GM12878 (cell line): ENCODE data around the gene STEAP2. TPM values are rescaled to one million over a fixed set of nuclear protein-coding genes. Genes with fewer than 3 reads are reported as not detected.

Experiments used
- ATAC-seq: fragments of 200-7000 bp; cut with Tn5 transposase; 3 replicates; pipeline ENCODE4 v1.9.1; 2020; ENCODE audit warnings: mild to moderate bottlenecking, moderate library complexity
- BruUV-seq: library from RNA; stranded (reverse); fragments of 400-500 nt; replicated peaks from 2 replicates; lab custom pipeline; 2021; lab: Mats Ljungman, UMichigan
- CTCF ChIA-PET: fragments of 300-600 bp; sonication (Branson Sonifier 250); formaldehyde crosslinking; extraction: SDS; loops from one replicate; lab custom pipeline; 2021; ENCODE audit warnings: inconsistent platforms; lab: Yijun Ruan, JAX
- POLR2A ChIA-PET: fragments of 350-600 bp; formaldehyde crosslinking; extraction: SDS; loops from one replicate; lab custom pipeline; 2021; ENCODE audit warnings: inconsistent platforms; lab: Charles Lee
- RAD21 ChIA-PET: fragments of 300-600 bp; sonication (Branson Sonifier 250); formaldehyde crosslinking; loops from one replicate; lab custom pipeline; 2023; ENCODE audit warnings: antibody characterized with exemption; ENCODE audit not compliant: unreplicated experiment; lab: Charles Lee
- SMC1A ChIA-PET: fragments of 300-600 bp; sonication (Branson Sonifier 250); formaldehyde crosslinking; loops from one replicate; lab custom pipeline; 2023; ENCODE audit not compliant: unreplicated experiment, uncharacterized antibody; lab: Charles Lee
- DNase-seq: peaks from one replicate; pipeline ENCODE4 v3.0.0-alpha.2; 2011; ENCODE audit warnings: low read depth, low spot score
- FAIRE-seq: peaks from 3 replicates; lab custom pipeline; 2011; peaks lifted over from hg19 to GRCh38; lab: Jason Lieb, UNC
- H2AFZ ChIP-seq: 2 replicates; pipeline ENCODE4 v1.6.0; 2011; ENCODE audit warnings: low read depth, low read length, control low read depth; ENCODE audit not compliant: control insufficient read depth
- H3K27ac ChIP-seq: 2 replicates; pipeline ENCODE4 v1.5.1; 2011; ENCODE audit warnings: control low read depth; ENCODE audit not compliant: control insufficient read depth, insufficient read depth
- H3K27me3 ChIP-seq, 2 experiments: replicated peaks in 1 of 2; 2 replicates each; pipeline versions ENCODE4 v1.6.0 to v1.6.1; 2011; ENCODE audit warnings: low read length in 1 of 2; ENCODE audit not compliant: control insufficient read depth in 2 of 2, insufficient read depth in 2 of 2
- H3K36me3 ChIP-seq, 2 experiments: 2 replicates each; pipeline ENCODE4 v1.5.1; 2011; ENCODE audit warnings: low read length in 1 of 2; ENCODE audit not compliant: control insufficient read depth in 2 of 2, insufficient read depth in 2 of 2
- H3K4me1 ChIP-seq: 2 replicates; pipeline ENCODE4 v1.6.1; 2011; ENCODE audit warnings: mild to moderate bottlenecking, low read length, moderate library complexity, mixed read lengths; ENCODE audit not compliant: control insufficient read depth, insufficient read depth
- H3K4me2 ChIP-seq: 2 replicates; pipeline ENCODE4 v1.6.0; 2011; ENCODE audit warnings: control low read depth; ENCODE audit not compliant: control insufficient read depth, insufficient read depth
- H3K4me3 ChIP-seq: fragments of 200-600 bp; sonication (generic); 2 replicates; pipeline ENCODE4 v1.5.1; 2016
- H3K79me2 ChIP-seq: 2 replicates; pipeline ENCODE4 v1.6.0; 2011; ENCODE audit warnings: low read length; ENCODE audit not compliant: control insufficient read depth, insufficient read depth
- H3K9ac ChIP-seq: 2 replicates; pipeline ENCODE4 v1.8.0; 2011; ENCODE audit warnings: low read length, control low read depth, mixed read lengths; ENCODE audit not compliant: control insufficient read depth, insufficient read depth
- H3K9me3 ChIP-seq: replicated peaks from 3 replicates; pipeline ENCODE4 v1.5.1; 2011; ENCODE audit warnings: mild to moderate bottlenecking, low read length; ENCODE audit not compliant: control insufficient read depth, insufficient read depth
- H4K20me1 ChIP-seq: 2 replicates; pipeline ENCODE4 v1.6.0; 2011; ENCODE audit not compliant: control insufficient read depth, insufficient read depth
- CREM ChIP-seq: IDR thresholded peaks from 2 replicates; pipeline ENCODE4 v1.6.1; 2014; ENCODE audit warnings: antibody characterized with exemption, low read depth
- HDAC6 ChIP-seq: fragments of 200-600 bp; sonication (generic); IDR thresholded peaks from one replicate; pipeline ENCODE4 v1.8.0; 2017; ENCODE audit warnings: antibody characterized with exemption; ENCODE audit not compliant: unreplicated experiment
- HDGF ChIP-seq: fragments of 450-650 bp; IDR thresholded peaks from 2 replicates; pipeline ENCODE4 v1.6.1; 2016; ENCODE audit warnings: antibody characterized with exemption
- MEF2B ChIP-seq: fragments of 450-650 bp; IDR thresholded peaks from 2 replicates; pipeline ENCODE4 v1.6.1; 2018; ENCODE audit warnings: mild to moderate bottlenecking, moderate library complexity; ENCODE audit not compliant: partially characterized antibody, poor library complexity, severe bottlenecking
- NBN ChIP-seq: fragments of 450-650 bp; IDR thresholded peaks from 2 replicates; pipeline ENCODE4 v1.6.1; 2016
- NR2C1 ChIP-seq: fragments of 450-650 bp; IDR thresholded peaks from 2 replicates; pipeline ENCODE4 v1.6.1; 2017; ENCODE audit warnings: antibody characterized with exemption, mild to moderate bottlenecking, moderate library complexity
- NRF1 ChIP-seq: conservative IDR thresholded peaks from 2 replicates; pipeline ENCODE4 v1.6.1; 2011; ENCODE audit warnings: mild to moderate bottlenecking, low read depth, low read length, improper control_type of control experiment
- PAX5 ChIP-seq: IDR thresholded peaks from 2 replicates; pipeline ENCODE4 v1.6.1; 2011; ENCODE audit warnings: low read depth, low read length, borderline replicate concordance
- POU2F2 ChIP-seq: IDR thresholded peaks from 3 replicates; pipeline ENCODE4 v1.6.1; 2011; ENCODE audit warnings: low read depth, mild to moderate bottlenecking, low read length, borderline replicate concordance
- SIX5 ChIP-seq: IDR thresholded peaks from 2 replicates; pipeline ENCODE4 v1.6.1; 2011; ENCODE audit warnings: mild to moderate bottlenecking, low read depth, low read length, moderate library complexity; ENCODE audit not compliant: severe bottlenecking
- SMC3 ChIP-seq: IDR thresholded peaks from 2 replicates; pipeline ENCODE4 v1.6.1; 2011; ENCODE audit warnings: low read length, improper control_type of control experiment, borderline replicate concordance
- SUPT20H ChIP-seq: IDR thresholded peaks from 2 replicates; pipeline ENCODE4 v1.6.1; 2011; ENCODE audit warnings: low read depth, mild to moderate bottlenecking, low read length, moderate library complexity, borderline replicate concordance; ENCODE audit not compliant: control insufficient read depth
- ZNF24 ChIP-seq: fragments of 450-650 bp; IDR thresholded peaks from 2 replicates; pipeline ENCODE4 v1.6.1; 2017; ENCODE audit warnings: antibody characterized with exemption, mild to moderate bottlenecking
- ZSCAN29 ChIP-seq: fragments of 450-650 bp; IDR thresholded peaks from 2 replicates; pipeline ENCODE4 v1.6.1; 2017; ENCODE audit warnings: mild to moderate bottlenecking, moderate library complexity
- WGBS: methylation state at CpG from one replicate; pipeline ENCODE4 v1.1.6; 2016; ENCODE audit warnings: low lambda C conversion rate; ENCODE audit not compliant: insufficient replicate concordance, insufficient coverage; ENCODE audit errors: missing lambda C conversion rate; 5-methylcytosine and 5-hydroxymethylcytosine counted together
- in situ Hi-C: fragments of 300-500 bp; cut with MboI; formaldehyde crosslinking; loops from 9 replicates; pipeline ENCODE4 v1.14.3; 2018; ENCODE audit warnings: mixed read lengths
- intact Hi-C: fragments of 100-400 bp; cut with micrococcal nuclease; formaldehyde crosslinking; loops from one replicate; pipeline ENCODE4 v1.14.2; 2022; ENCODE audit not compliant: unreplicated experiment
- polyA plus RNA-seq, 11 experiments: library from polyadenylated mRNA; depleted of rRNA in 4 of 11; unstranded in 6 of 11; stranded (reverse) in 5 of 11; fragments of >200 nt; fragmentation: Nextera tagmentation in 4 of 11; fragmentation: Illumina TruSeq in 1 of 11; extraction: Ambion mirVana in 4 of 11; extraction: Trizol in 1 of 11; gene quantifications; 1 replicate in 1 of 11; 2 replicates in 10 of 11; pipeline versions ENCODE4 v1.2.1 to v1.2.3, GENCODE V29; 2011 to 2016; ENCODE audit warnings: inconsistent platforms in 2 of 11, missing spikeins in 2 of 11, low read depth in 1 of 11
- total RNA-seq, 4 experiments: library from RNA; depleted of rRNA in 3 of 4; stranded (reverse); fragments of >200 nt in 3 of 4; fragmentation: Illumina TruSeq in 1 of 4; extraction: Trizol in 1 of 4; gene quantifications; 2 replicates each; pipeline versions ENCODE4 v1.2.1 to v1.2.3, GENCODE V29; 2013 to 2021
- TF ChIP-seq, protein P1 (sequence below): IDR thresholded peaks from 2 replicates; pipeline ENCODE4 v1.6.1; 2011; ENCODE audit warnings: borderline replicate concordance, low read depth, mild to moderate bottlenecking, moderate library complexity, mixed read lengths, low read length; ENCODE audit not compliant: insufficient read depth; ENCODE audit errors: extremely low read length

The STEAP2 gene
- total and polyA plus RNA-seq, 10 of the 15 experiments (the other 5 are each of a cell fraction or from before 2014, with no cell fraction given) = 0.64 to 17.6 (median 1.8) TPM

- TF ChIP-seq CREM (no peak), NR2C1 (no peak), NRF1 (no peak), HDAC6 (no peak)
These were observed 33.0 kb downstream of the STEAP2 start (continued) for GRCh38 chr7:90244565-90244908.

DNA sequence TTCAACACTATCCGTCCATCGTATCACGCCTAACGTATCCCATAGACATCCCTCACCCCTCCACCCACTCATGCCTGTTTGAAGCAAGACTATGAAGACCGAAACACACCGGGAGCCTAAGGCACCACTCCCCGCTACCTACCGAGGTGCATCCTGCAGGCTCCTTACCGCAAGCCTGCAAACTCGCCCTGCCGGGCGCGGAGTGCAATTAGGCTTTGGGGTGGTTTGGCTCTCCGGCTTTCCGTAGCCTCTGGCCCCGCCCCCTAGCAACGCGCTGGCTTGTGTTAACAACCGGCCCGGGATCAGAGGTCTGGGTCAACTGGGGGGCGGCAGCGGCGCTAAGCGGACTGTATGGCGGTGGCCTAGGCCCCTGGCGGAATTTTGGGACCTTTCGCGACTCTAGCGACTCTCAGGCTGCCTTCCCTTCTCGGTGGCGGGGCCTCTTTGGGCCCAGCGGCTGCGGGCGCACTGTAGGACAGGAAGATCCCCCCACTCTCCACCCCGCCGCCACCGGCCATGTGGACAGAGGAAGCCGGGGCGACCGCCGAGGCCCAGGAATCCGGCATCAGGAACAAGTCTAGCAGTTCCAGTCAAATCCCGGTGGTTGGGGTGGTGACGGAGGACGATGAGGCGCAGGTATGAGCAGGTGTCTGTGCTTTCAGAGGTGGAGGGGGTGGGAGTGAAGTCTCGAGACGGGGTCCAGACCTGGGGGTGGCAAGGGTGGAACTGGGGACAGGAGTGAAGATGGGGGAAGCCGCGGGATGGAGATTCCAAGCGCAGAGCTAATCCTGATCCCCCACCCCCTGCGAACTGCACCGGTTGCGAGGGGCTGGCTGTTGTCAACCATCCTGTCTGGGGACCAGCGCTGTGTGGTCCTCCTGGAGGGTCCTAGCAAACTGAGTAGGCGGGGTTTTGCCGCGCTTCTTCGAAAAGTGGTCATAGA is 33.6 kb downstream of the STEAP2 start, which contains the start of gene CFAP69:
CFAP69 (plus strand) TSS at position 266 of the 943 bp plus-strand sequence; CDS start at position 517, 251 bp downstream.
- H3K4me2 ChIP-seq = peak within 1 kb of the TSS; percentile 90
- 2% methylated on average over 59 of the region's 59 CpGs for whole genome bisulfite sequencing
- H3K79me2 ChIP-seq = no peaks in the 10 kb centered on the region
- peak within 1 kb of the TSS; percentile 32 for H3K9ac ChIP-seq
- no peaks in the 10 kb centered on the region for H3K36me3 ChIP-seq
- BruUV-seq = no TSS peak
- SMC1A ChIA-PET = interaction anchor here (0.8 to 4.1 kb wide), 17 partner anchors 12 to 91 kb away, joined by 4 to 59 read pairs (median 19); partner anchors contain the start of genes STEAP1 and STEAP2
- H3K9me3 ChIP-seq = no peaks in the 10 kb centered on the region
- H2AFZ ChIP-seq = peak within 1 kb of the TSS; percentile 99
- peaks cover 5% of the 10 kb centered on the region; the same call in 1 of the 2 replicates for H3K4me1 ChIP-seq
- FAIRE-seq (peak; percentile 23), DNase-seq (peak; percentile 46), ATAC-seq (peak; percentile 69)
- CTCF ChIA-PET = interaction anchor here (0.7 to 3.6 kb wide), 17 partner anchors 12 to 1694 kb away, joined by 3 to 35 read pairs (median 10); partner anchors contain the start of genes STEAP1 and STEAP2
- POLR2A ChIA-PET = interaction anchor here (0.8 to 3.7 kb wide), 10 partner anchors 9 to 87 kb away, joined by 3 to 92 read pairs (median 4); partner anchors contain the start of gene STEAP2
- RAD21 ChIA-PET = interaction anchor here (0.8 to 3.8 kb wide), 11 partner anchors 12 to 469 kb away, joined by 3 to 90 read pairs (median 9); partner anchors contain the start of genes STEAP1 and STEAP2
- no peaks in the 10 kb centered on the region for H4K20me1 ChIP-seq
- H3K27ac ChIP-seq = no peak within 1 kb of the TSS
- peak within 1 kb of the TSS; percentile 66 for H3K4me3 ChIP-seq
- intact Hi-C loops = loop anchor here (1.0 kb wide), 1 partner anchor 91 kb away; the partner anchor contains the start of gene STEAP1
- H3K27me3 ChIP-seq = peaks cover 0 to 6% of the 10 kb centered on the region in 2 experiments; a peak in 1 of 4 replicates
- in situ Hi-C loops = loop anchor here (5.0 kb wide), 1 partner anchor 73 kb away; no protein-coding TSS in a partner anchor
- TF ChIP-seq, protein P1, sequence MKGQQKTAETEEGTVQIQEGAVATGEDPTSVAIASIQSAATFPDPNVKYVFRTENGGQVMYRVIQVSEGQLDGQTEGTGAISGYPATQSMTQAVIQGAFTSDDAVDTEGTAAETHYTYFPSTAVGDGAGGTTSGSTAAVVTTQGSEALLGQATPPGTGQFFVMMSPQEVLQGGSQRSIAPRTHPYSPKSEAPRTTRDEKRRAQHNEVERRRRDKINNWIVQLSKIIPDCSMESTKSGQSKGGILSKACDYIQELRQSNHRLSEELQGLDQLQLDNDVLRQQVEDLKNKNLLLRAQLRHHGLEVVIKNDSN = no peak
- TF ChIP-seq SUPT20H (no peak), ZSCAN29 (peak; percentile 79), MEF2B (peak; percentile 39), HDGF (no peak), PAX5 (no peak), POU2F2 (peak; percentile 46; the same call in 1 of the 3 replicates), SIX5 (peak; percentile 22), SMC3 (no peak), NBN (peak; percentile 79), ZNF24 (0 out of 2 replicates have a peak, but pooled peaks have one; percentile 49)
